Liver (tissue), 3 donors: ENCODE results near the gene FLNA.

Source experiments
- JUND ChIP-seq, 2 donors: IDR thresholded peaks; 2 replicates each; pipeline ENCODE4 v1.6.1; 2016; ENCODE audit warnings: antibody characterized with exemption in 2 of 2
- TF ChIP-seq, protein P1 (sequence below): fragments of 150-350 bp; IDR thresholded peaks from 2 replicates; pipeline ENCODE4 v1.5.1; 2017; ENCODE audit warnings: improper control_type of control experiment, low read depth, low read length; ENCODE audit not compliant: missing input control
- donor health status: healthy.
- donor health status: healthy.

DNA sequence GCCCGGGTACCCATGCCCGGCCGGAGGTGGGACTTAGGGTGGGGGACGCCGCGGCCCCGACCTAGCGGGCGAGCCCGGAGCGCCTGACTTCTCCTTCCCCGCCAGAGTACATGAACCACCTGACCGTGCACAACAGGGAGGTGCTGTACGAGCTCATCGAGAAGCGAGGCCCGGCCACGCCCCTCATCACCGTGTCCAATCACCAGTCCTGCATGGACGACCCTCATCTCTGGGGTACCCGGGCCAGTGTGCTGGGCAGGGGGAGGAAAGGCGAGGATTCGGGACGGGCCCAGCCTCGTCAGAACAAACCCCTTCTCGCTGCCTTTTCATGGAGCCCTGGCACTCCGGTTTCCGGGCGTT, 37.5 kb upstream of the FLNA start:
- TF ChIP-seq, protein P1, sequence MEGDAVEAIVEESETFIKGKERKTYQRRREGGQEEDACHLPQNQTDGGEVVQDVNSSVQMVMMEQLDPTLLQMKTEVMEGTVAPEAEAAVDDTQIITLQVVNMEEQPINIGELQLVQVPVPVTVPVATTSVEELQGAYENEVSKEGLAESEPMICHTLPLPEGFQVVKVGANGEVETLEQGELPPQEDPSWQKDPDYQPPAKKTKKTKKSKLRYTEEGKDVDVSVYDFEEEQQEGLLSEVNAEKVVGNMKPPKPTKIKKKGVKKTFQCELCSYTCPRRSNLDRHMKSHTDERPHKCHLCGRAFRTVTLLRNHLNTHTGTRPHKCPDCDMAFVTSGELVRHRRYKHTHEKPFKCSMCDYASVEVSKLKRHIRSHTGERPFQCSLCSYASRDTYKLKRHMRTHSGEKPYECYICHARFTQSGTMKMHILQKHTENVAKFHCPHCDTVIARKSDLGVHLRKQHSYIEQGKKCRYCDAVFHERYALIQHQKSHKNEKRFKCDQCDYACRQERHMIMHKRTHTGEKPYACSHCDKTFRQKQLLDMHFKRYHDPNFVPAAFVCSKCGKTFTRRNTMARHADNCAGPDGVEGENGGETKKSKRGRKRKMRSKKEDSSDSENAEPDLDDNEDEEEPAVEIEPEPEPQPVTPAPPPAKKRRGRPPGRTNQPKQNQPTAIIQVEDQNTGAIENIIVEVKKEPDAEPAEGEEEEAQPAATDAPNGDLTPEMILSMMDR, result no peak
- TF ChIP-seq JUND (IDR thresholded peaks at IDR 0.05), result no peak
